ENCODE results near the gene TRIM42. TPM values are rescaled to one million over a fixed set of nuclear protein-coding genes. Genes with fewer than 3 reads are reported as not detected.
A peak's percentile ranks its signal among the peaks of the same experiment; 100 is the strongest.

The TRIM42 gene
- total RNA-seq, 1 experiment from 2014 or later = not detected

GRCh38 chr3:140630866-140631265 lies 47.0 kb upstream of the TRIM42 start:
- intact Hi-C loops (cut with micrococcal nuclease) = no loop called here
- no peaks in the 10 kb centered on the region for H3K36me3 Mint-ChIP-seq (ENCODE audit: insufficient read depth, unreplicated experiment)
- H3K27ac Mint-ChIP-seq (ENCODE audit: low read depth, unreplicated experiment) = peak overlapping the region; percentile 71
- POLR2A ChIA-PET = no interaction called here
- H3K9me3 Mint-ChIP-seq (ENCODE audit: unreplicated experiment) = no peaks in the 10 kb centered on the region
- no peaks in the 10 kb centered on the region for H3K27me3 Mint-ChIP-seq (ENCODE audit: insufficient read depth, unreplicated experiment)
- H3K4me1 Mint-ChIP-seq (ENCODE audit: insufficient read depth, unreplicated experiment) = peaks cover 17% of the 10 kb centered on the region
- peak; percentile 3 for DNase-seq (ENCODE audit: unreplicated experiment)
- no peak overlapping the region for H3K4me3 Mint-ChIP-seq (ENCODE audit: unreplicated experiment)
- CTCF ChIA-PET = no interaction called here
- no TSS peak for BruUV-seq (replicated peaks)
- no peak for TF ChIP-seq CTCF (IDR thresholded peaks at IDR 0.05; ENCODE audit: unreplicated experiment)

- ChIA-PET CTCF (no interaction called here), POLR2A (no interaction called here)
- intact Hi-C loops (cut with micrococcal nuclease) = no loop called here
- TF ChIP-seq CTCF (IDR thresholded peaks at IDR 0.05; ENCODE audit: unreplicated experiment) = no peak
- Mint-ChIP-seq H3K27me3 (ENCODE audit: insufficient read depth, unreplicated experiment) (no peaks in the 10 kb centered on the region), H3K4me1 (ENCODE audit: insufficient read depth, unreplicated experiment) (peaks cover under 1% of the 10 kb centered on the region), H3K36me3 (ENCODE audit: insufficient read depth, unreplicated experiment) (no peaks in the 10 kb centered on the region), H3K9me3 (ENCODE audit: unreplicated experiment) (no peaks in the 10 kb centered on the region), H3K4me3 (ENCODE audit: unreplicated experiment) (no peak overlapping the region), H3K27ac (ENCODE audit: low read depth, unreplicated experiment) (no peak overlapping the region)
- no peak for DNase-seq (ENCODE audit: unreplicated experiment)
- BruUV-seq (replicated peaks) = no TSS peak
Observed at GRCh38 chr3:140635276-140635675, 42.6 kb upstream of the TRIM42 start.

GRCh38 chr3:140636406-140637138 lies 41.3 kb upstream of the TRIM42 start:
- ChIA-PET CTCF (interaction anchor here (0.6 kb wide), 1 partner anchor 231 kb away, joined by 3 read pairs; no protein-coding TSS in a partner anchor), POLR2A (no interaction called here)
- no peaks in the 10 kb centered on the region for H3K4me1 Mint-ChIP-seq (ENCODE audit: insufficient read depth, unreplicated experiment)
- intact Hi-C loops (cut with micrococcal nuclease) = no loop called here
- no peaks in the 10 kb centered on the region for H3K9me3 Mint-ChIP-seq (ENCODE audit: unreplicated experiment)
- H3K27me3 Mint-ChIP-seq (ENCODE audit: insufficient read depth, unreplicated experiment) = no peaks in the 10 kb centered on the region
- DNase-seq (ENCODE audit: unreplicated experiment) = peak; percentile 16
- H3K36me3 Mint-ChIP-seq (ENCODE audit: insufficient read depth, unreplicated experiment) = no peaks in the 10 kb centered on the region
- H3K4me3 Mint-ChIP-seq (ENCODE audit: unreplicated experiment) = no peak overlapping the region
- H3K27ac Mint-ChIP-seq (ENCODE audit: low read depth, unreplicated experiment) = no peak overlapping the region
- BruUV-seq (replicated peaks) = no TSS peak
- no peak for TF ChIP-seq CTCF (IDR thresholded peaks at IDR 0.05; ENCODE audit: unreplicated experiment)

GRCh38 chr3:140651287-140651686 lies 26.6 kb upstream of the TRIM42 start:
- no peak overlapping the region for H3K4me3 Mint-ChIP-seq (ENCODE audit: unreplicated experiment)
- H3K9me3 Mint-ChIP-seq (ENCODE audit: unreplicated experiment) = peaks cover 7% of the 10 kb centered on the region
- ChIA-PET CTCF (no interaction called here), POLR2A (no interaction called here)
- DNase-seq (ENCODE audit: unreplicated experiment) = no peak
- intact Hi-C loops (cut with micrococcal nuclease) = no loop called here
- H3K4me1 Mint-ChIP-seq (ENCODE audit: insufficient read depth, unreplicated experiment) = no peaks in the 10 kb centered on the region
- BruUV-seq (replicated peaks) = no TSS peak
- peaks cover 6% of the 10 kb centered on the region for H3K36me3 Mint-ChIP-seq (ENCODE audit: insufficient read depth, unreplicated experiment)
- TF ChIP-seq CTCF (IDR thresholded peaks at IDR 0.05; ENCODE audit: unreplicated experiment) = no peak
- no peak overlapping the region for H3K27ac Mint-ChIP-seq (ENCODE audit: low read depth, unreplicated experiment)
- H3K27me3 Mint-ChIP-seq (ENCODE audit: insufficient read depth, unreplicated experiment) = no peaks in the 10 kb centered on the region
